GM18951 (cell line): ENCODE measurements around the gene UNC13B.
"Not testable (repeated sequence)": the region's sequence is repeated elsewhere in the genome, so short reads cannot be mapped to it uniquely, and the experiment has no call there.

ENCODE experiments used
- POLR2A ChIP-seq: IDR thresholded peaks from 4 replicates; pipeline ENCODE4 v1.6.1; 2011; ENCODE audit warnings: mild to moderate bottlenecking; ENCODE audit not compliant: insufficient read length, insufficient read depth; ENCODE audit errors: extremely low read depth
- in situ Hi-C: fragments of 300-500 bp; cut with MboI; formaldehyde crosslinking; loops from one replicate; pipeline ENCODE4 v1.12.0; 2022; ENCODE audit warnings: low sequenced_read_pairs, mixed read lengths, inconsistent platforms; ENCODE audit not compliant: unreplicated experiment

Gene UNC13B

GRCh38 chr9:35385042-35385441 lies 223.2 kb downstream of the UNC13B start:
- in situ Hi-C loops, result no loop called here
- no peak for TF ChIP-seq POLR2A

DNA sequence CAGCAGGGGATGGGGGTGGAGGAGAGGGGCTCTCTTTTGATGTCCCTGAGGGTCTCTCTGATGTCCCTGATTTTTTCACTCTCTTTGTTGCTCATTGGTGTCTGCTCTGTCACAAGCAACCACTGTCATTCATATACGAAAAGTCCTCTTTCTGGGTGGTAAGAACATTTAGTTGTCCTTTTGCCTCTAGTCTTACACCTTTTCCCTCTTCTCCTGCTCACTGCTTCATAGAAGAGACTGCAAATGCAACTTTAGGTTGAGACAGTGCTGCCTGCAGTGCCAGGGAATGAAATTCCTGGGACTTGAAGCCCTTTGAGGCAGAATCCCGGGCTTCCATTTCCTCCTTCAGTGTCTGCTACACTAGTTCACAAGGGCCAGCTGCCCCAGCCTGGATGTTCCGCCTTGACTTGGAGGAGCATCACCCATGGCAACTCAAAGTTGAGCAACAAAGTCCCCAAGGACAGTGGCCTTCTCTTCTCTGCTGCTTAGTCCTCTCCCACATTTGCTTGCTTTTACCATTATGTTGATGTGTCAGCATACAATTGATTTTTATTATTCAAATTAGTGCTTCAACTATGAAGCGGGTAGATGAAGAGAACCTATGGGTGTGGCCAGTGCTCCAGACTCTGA lies 233.4 kb downstream of the UNC13B start:
- TF ChIP-seq POLR2A, result no peak
- in situ Hi-C loops, result no loop called here

GRCh38 chr9:35395706-35396101 lies 233.9 kb downstream of the UNC13B start:
- TF ChIP-seq POLR2A, result no peak
- in situ Hi-C loops, result no loop called here

GRCh38 chr9:35396560-35397215 lies 234.9 kb downstream of the UNC13B start:
- no peak for TF ChIP-seq POLR2A

GRCh38 chr9:35397216-35397698 lies 235.4 kb downstream of the UNC13B start:
- TF ChIP-seq POLR2A, result no peak
- in situ Hi-C loops, result no loop called here

More at GRCh38 chr9:35396560-35397215, 234.9 kb downstream of the UNC13B start:
- in situ Hi-C loops, result no loop called here

GRCh38 chr9:35397923-35398322 lies 236.1 kb downstream of the UNC13B start:
- in situ Hi-C loops, result no loop called here
- TF ChIP-seq POLR2A, result no peak

- in situ Hi-C loops, result no loop called here
- no peak for TF ChIP-seq POLR2A
Observed at GRCh38 chr9:35398651-35399335, 237.0 kb downstream of the UNC13B start.

GRCh38 chr9:35404865-35405264 lies 243.1 kb downstream of the UNC13B start:
- in situ Hi-C loops, result no loop called here

GRCh38 chr9:35406183-35406959 lies 244.6 kb downstream of the UNC13B start:
- no peak for TF ChIP-seq POLR2A
- in situ Hi-C loops, result no loop called here

More at GRCh38 chr9:35404865-35405264, 243.1 kb downstream of the UNC13B start:
- TF ChIP-seq POLR2A, result no peak

DNA sequence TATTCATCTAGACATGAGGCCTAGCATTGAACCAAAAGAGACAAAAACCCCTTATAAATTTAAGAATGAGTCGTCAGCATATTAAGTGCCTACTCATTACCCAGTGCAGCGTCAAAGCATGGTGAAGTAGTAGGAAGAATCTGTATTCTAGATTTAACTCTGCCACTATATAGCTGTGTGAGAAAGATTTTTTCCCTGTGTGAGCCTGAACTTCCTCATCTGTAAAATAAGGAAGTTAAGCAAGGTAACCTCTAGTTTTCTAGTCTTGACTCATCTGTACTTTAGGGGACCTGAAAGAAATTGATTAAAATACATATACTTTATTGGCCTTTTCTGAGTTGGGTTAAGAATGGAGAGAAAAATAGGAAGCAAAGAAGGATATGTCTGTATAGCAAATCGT lies 246.0 kb downstream of the UNC13B start:
- no peak for TF ChIP-seq POLR2A
- in situ Hi-C loops, result no loop called here

- in situ Hi-C loops, result not testable (repeated sequence)
Observed at GRCh38 chr9:35409434-35409833, 247.6 kb downstream of the UNC13B start.

DNA sequence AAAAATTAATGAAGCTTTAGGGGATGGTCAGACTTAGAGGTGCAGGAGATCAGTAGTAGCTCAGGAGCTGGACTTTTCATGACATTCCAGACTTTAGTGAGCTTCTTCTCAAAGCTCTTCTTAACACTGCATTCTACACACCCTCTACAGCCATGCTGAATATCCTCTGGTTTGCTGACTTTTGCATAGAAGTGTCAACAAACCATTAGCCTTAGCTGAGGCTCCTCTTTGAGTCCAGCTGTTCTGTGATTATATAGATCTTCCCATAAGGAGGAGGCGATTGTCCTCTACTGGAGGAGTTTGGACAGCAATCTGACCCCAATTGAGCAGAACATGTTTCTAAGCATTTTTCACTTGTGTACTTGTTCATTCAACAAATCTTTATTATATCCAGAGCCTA lies 253.1 kb downstream of the UNC13B start:
- in situ Hi-C loops, result no loop called here

More for the DNA sequence above, 253.1 kb downstream of the UNC13B start:
- no peak for TF ChIP-seq POLR2A
